Measurements from ENCODE around the gene GPR157. TPM values are rescaled to one million over a fixed set of nuclear protein-coding genes. Genes with fewer than 3 reads are reported as not detected.

Gene GPR157
- total and polyA plus RNA-seq, 2 of the 13 experiments (the other 11 are each of a cell fraction or from before 2014, with no cell fraction given): 10.1 to 19.2 TPM

- TF ChIP-seq RNF219 (CRISPR knock-in tag; IDR thresholded peaks at IDR 0.05): no peak
- no peak for TF ChIP-seq E2F2 (CRISPR knock-in tag; IDR thresholded peaks at IDR 0.05; ENCODE audit: borderline replicate concordance)
- no peak for TF ChIP-seq SNAPC5 (CRISPR knock-in tag; IDR thresholded peaks at IDR 0.05; ENCODE audit: borderline replicate concordance)
- no peak for TF ChIP-seq ZNF709 (CRISPR knock-in tag; IDR thresholded peaks at IDR 0.05)
- no peak; the same call in 1 of the 2 replicates for TF ChIP-seq SMC3 (IDR thresholded peaks at IDR 0.05; ENCODE audit: low read length)
- peak; percentile 70 for TF ChIP-seq ESRRA (CRISPR knock-in tag; IDR thresholded peaks at IDR 0.05; ENCODE audit: low read depth)
- TF ChIP-seq SALL1 (CRISPR knock-in tag; IDR thresholded peaks at IDR 0.05): peak; percentile 85
- no peak for TF ChIP-seq TERF1 (CRISPR knock-in tag; IDR thresholded peaks at IDR 0.05)
- TF ChIP-seq CREB3 (CRISPR knock-in tag; IDR thresholded peaks at IDR 0.05): no peak
- TF ChIP-seq U2AF2 (IDR thresholded peaks at IDR 0.05; ENCODE audit: low read depth, low read length): no peak
- peak; percentile 65; the same call in 1 of the 2 replicates for TF ChIP-seq DPF2 (CRISPR knock-in tag; IDR thresholded peaks at IDR 0.05; ENCODE audit: borderline replicate concordance, low read depth)
- TF ChIP-seq SAP130 (CRISPR knock-in tag; IDR thresholded peaks at IDR 0.05; ENCODE audit: low read depth): peak; percentile 61
- no peak for TF ChIP-seq HIVEP1 (CRISPR knock-in tag; IDR thresholded peaks at IDR 0.05)
- TF ChIP-seq ETS1 (CRISPR knock-in tag; IDR thresholded peaks at IDR 0.05): no peak
- no peak for TF ChIP-seq E2F5 (CRISPR knock-in tag; conservative IDR thresholded peaks at IDR 0.05)
- 0 out of 2 replicates have a peak, but pooled peaks have one; percentile 32 for TF ChIP-seq ZKSCAN8 (CRISPR knock-in tag; IDR thresholded peaks at IDR 0.05; ENCODE audit: borderline replicate concordance)
- no peak for TF ChIP-seq NR3C1 (CRISPR knock-in tag; IDR thresholded peaks at IDR 0.05)
- TF ChIP-seq NRL (CRISPR knock-in tag; IDR thresholded peaks at IDR 0.05; ENCODE audit: borderline replicate concordance): no peak
- TF ChIP-seq ZNF558 (CRISPR knock-in tag; IDR thresholded peaks at IDR 0.05; ENCODE audit: borderline replicate concordance): no peak
- no peak for TF ChIP-seq MTF2 (CRISPR knock-in tag; IDR thresholded peaks at IDR 0.05; ENCODE audit: borderline replicate concordance)
- no peak for TF ChIP-seq BCL3 (CRISPR knock-in tag; IDR thresholded peaks at IDR 0.05)
These were observed 28.3 kb downstream of the GPR157 start (continued) for GRCh38 chr1:9100471-9101043.

Data from HepG2 (cell line).